Neural progenitor cell (in vitro differentiated cells): ENCODE results near the gene XRCC1.

ENCODE experiments used
- EZH2 ChIP-seq: fragments of 200-600 bp; sonication (generic); IDR thresholded peaks from 2 replicates; pipeline ENCODE4 v1.6.1; 2017; ENCODE audit warnings: antibody characterized with exemption, mild to moderate bottlenecking, moderate library complexity
- EZH2phosphoT487 ChIP-seq: fragments of 200-600 bp; sonication (generic); IDR thresholded peaks from 2 replicates; pipeline ENCODE4 v1.6.1; 2017; ENCODE audit warnings: antibody characterized with exemption
- TF ChIP-seq, protein P1 (sequence below): fragments of 200-600 bp; sonication (generic); IDR thresholded peaks from 2 replicates; pipeline ENCODE4 v1.5.1; 2017; ENCODE audit warnings: antibody characterized with exemption, mild to moderate bottlenecking

DNA sequence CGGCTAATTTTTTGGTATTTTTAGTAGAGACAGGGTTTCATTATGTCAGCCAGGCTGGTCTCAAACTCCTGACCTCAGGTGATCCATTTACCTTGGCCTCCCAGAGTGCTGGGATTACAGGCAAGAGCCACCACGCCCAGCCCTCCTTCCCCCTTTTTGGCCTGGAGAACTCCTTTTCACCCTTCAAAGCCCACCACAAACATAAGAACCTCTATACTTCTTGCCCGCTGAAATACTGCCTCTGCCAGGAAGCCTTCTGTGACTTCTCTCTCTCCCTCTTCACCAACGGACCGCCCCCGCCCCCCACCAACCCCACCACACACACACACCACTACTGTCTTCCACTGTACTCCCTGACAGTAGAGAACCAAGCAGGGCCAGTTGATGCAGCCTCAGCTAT lies 41.6 kb upstream of the XRCC1 start:
- TF ChIP-seq, protein P1, sequence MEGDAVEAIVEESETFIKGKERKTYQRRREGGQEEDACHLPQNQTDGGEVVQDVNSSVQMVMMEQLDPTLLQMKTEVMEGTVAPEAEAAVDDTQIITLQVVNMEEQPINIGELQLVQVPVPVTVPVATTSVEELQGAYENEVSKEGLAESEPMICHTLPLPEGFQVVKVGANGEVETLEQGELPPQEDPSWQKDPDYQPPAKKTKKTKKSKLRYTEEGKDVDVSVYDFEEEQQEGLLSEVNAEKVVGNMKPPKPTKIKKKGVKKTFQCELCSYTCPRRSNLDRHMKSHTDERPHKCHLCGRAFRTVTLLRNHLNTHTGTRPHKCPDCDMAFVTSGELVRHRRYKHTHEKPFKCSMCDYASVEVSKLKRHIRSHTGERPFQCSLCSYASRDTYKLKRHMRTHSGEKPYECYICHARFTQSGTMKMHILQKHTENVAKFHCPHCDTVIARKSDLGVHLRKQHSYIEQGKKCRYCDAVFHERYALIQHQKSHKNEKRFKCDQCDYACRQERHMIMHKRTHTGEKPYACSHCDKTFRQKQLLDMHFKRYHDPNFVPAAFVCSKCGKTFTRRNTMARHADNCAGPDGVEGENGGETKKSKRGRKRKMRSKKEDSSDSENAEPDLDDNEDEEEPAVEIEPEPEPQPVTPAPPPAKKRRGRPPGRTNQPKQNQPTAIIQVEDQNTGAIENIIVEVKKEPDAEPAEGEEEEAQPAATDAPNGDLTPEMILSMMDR, result no peak
- TF ChIP-seq EZH2phosphoT487 (no peak), EZH2 (no peak)
